ENCODE measurements around the gene FPR1. TPM values are rescaled to one million over a fixed set of nuclear protein-coding genes. Genes with fewer than 3 reads are reported as not detected.

The FPR1 gene
- total and polyA plus RNA-seq, 2 of the 8 experiments (the other 6 are each of a cell fraction or from before 2014, with no cell fraction given) = 0.11 TPM; not detected in 1

DNA sequence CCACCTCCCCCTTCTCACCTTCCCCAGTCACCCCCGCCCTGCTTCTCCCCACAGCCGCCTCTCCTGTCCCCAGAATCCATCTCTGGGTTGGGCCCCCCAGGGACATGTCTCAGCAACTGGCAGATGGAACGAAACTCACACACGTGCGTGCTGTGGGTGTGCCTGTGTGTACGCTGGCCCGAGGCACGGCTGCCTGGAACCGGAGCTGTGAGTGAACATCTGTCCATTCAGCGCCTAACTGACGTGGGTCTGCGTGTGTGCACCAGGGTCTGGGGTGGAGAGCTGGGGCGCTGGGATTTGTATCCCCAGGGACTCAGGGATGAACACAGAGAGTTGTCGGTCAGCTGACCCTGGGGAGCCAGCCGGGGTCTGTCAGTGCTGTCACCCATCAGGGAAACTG lies 27.1 kb downstream of the FPR1 start (continued):
- TF ChIP-seq SP2 (IDR thresholded peaks at IDR 0.05; ENCODE audit: low read length) (no peak), SIN3A (conservative IDR thresholded peaks at IDR 0.05 in 1 of 2, IDR thresholded peaks at IDR 0.05 in 1 of 2; ENCODE audit: low read depth in 1 of 2, low read length in 2 of 2) (no peak), HDAC2 (IDR thresholded peaks at IDR 0.05; ENCODE audit: borderline replicate concordance in 1 of 2, low read depth in 2 of 2, low read length in 2 of 2) (no peak)
- TF ChIP-seq, protein P1, sequence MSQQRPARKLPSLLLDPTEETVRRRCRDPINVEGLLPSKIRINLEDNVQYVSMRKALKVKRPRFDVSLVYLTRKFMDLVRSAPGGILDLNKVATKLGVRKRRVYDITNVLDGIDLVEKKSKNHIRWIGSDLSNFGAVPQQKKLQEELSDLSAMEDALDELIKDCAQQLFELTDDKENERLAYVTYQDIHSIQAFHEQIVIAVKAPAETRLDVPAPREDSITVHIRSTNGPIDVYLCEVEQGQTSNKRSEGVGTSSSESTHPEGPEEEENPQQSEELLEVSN (IDR thresholded peaks at IDR 0.05) = no peak
